Measurements from ENCODE around the gene THAP12. TPM values are rescaled to one million over a fixed set of nuclear protein-coding genes. Genes with fewer than 3 reads are reported as not detected.

THAP12 gene
- total and polyA plus RNA-seq, 2 donors from 2014 or later: 19.5 to 39.3 TPM

DNA sequence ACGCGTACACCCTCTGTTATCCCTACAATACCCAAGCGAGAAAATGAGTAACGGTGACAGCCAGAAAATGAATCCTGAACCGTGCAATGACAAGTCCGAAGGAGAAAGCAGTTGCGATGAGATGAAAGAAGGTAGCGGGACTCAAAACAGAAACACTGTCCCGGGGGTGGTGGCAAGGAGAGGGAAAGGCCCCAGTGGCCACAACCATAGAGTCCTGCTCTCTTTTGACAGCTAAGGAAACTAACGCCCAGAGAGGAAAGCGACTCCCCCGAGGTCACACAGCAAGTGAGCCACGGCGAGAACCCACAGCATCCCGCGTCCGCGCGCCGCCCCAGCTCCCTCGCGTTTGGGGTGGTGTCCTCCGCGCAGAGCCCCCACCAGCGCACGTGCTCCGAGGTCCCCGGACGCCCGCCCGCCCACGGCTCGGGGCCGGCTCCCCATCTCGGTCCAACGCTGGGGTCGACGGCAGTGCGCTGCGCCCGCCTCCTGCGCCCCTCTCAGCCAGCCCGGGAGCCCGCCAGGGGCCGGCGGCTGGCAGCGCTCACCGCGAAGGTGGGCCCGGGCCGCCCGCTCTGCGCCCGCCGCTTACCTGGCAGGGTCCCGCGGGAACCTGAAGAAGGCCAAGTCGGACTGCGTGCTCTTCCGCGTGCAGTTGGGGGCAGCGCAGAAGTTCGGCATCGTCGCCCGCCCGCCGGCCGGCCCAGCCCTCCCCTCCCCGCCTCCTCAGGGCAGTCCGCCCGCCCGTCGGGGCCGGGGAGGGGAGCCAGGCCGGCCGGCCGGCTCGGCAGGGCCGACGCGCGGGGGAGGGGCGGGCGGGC is 564 bp downstream of the THAP12 start:
- TF ChIP-seq, protein P1, sequence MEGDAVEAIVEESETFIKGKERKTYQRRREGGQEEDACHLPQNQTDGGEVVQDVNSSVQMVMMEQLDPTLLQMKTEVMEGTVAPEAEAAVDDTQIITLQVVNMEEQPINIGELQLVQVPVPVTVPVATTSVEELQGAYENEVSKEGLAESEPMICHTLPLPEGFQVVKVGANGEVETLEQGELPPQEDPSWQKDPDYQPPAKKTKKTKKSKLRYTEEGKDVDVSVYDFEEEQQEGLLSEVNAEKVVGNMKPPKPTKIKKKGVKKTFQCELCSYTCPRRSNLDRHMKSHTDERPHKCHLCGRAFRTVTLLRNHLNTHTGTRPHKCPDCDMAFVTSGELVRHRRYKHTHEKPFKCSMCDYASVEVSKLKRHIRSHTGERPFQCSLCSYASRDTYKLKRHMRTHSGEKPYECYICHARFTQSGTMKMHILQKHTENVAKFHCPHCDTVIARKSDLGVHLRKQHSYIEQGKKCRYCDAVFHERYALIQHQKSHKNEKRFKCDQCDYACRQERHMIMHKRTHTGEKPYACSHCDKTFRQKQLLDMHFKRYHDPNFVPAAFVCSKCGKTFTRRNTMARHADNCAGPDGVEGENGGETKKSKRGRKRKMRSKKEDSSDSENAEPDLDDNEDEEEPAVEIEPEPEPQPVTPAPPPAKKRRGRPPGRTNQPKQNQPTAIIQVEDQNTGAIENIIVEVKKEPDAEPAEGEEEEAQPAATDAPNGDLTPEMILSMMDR (IDR thresholded peaks at IDR 0.05; ENCODE audit: borderline replicate concordance, extremely low read depth, insufficient read depth): no peak
- FAIRE-seq: no peak
- intact Hi-C loops (cut with DNase I): no loop called here

DNA sequence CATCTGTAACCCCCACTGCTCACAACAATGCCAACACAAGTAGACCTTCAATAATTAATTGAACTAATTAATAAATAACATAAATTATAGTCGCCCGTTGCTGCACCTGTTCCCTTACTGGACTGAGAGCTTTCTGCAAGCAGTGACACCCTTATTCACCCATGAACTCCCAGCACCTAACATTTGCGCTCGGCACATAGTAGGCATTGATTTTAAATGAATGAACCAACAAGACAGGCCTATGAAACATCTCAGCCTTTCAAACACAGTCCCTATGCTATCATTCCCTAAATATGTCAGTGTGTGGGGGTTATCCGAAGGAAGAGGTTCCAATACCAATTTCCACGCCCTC is 1.1 kb downstream of the THAP12 start:
- intact Hi-C loops (cut with DNase I): no loop called here
- no peaks in the 10 kb centered on the region for H3K27me3 ChIP-seq (ENCODE audit: control insufficient read depth, insufficient read depth, low read length)
- H3K9ac ChIP-seq (ENCODE audit: low read length in 3 of 3): peak overlapping the region; percentile 46 to 90 (median 83)
- no peaks in the 10 kb centered on the region for H3K9me3 ChIP-seq (ENCODE audit: control insufficient read depth in 2 of 3, insufficient read depth in 1 of 3, low read length in 3 of 3)
- H3K36me3 ChIP-seq (ENCODE audit: control insufficient read depth in 2 of 3, insufficient read depth in 3 of 3, low read length in 3 of 3): no peaks in the 10 kb centered on the region
- peak overlapping the region; percentile 70 to 91 (median 84) for H3K4me3 ChIP-seq (ENCODE audit: low read length in 3 of 3)
- no peak overlapping the region for H3K27ac ChIP-seq (ENCODE audit: low read depth in 2 of 2, low read length in 2 of 2)
- FAIRE-seq (no peak), DNase-seq (no peak)
- TF ChIP-seq, protein P1 (IDR thresholded peaks at IDR 0.05; ENCODE audit: borderline replicate concordance, extremely low read depth, insufficient read depth): no peak
- H3K4me1 ChIP-seq (ENCODE audit: control insufficient read depth in 2 of 3, insufficient read depth in 2 of 3, low read depth in 1 of 3, low read length in 3 of 3): peaks cover 5 to 16% (median 9%) of the 10 kb centered on the region in 3 donors

More for the DNA sequence above, 564 bp downstream of the THAP12 start:
- Histone ChIP-seq H3K4me1 (ENCODE audit: control insufficient read depth in 2 of 3, insufficient read depth in 2 of 3, low read depth in 1 of 3, low read length in 3 of 3) (peaks cover 5 to 17% (median 15%) of the 10 kb centered on the region in 3 donors), H3K27me3 (ENCODE audit: control insufficient read depth, insufficient read depth, low read length) (no peaks in the 10 kb centered on the region), H3K4me3 (ENCODE audit: low read length in 3 of 3) (peak overlapping the region; percentile 70 to 91 (median 84)), H3K36me3 (ENCODE audit: control insufficient read depth in 2 of 3, insufficient read depth in 3 of 3, low read length in 3 of 3) (no peaks in the 10 kb centered on the region), H3K9ac (ENCODE audit: low read length in 3 of 3) (peak overlapping the region; percentile 46 to 90 (median 83)), H3K9me3 (ENCODE audit: control insufficient read depth in 2 of 3, insufficient read depth in 1 of 3, low read length in 3 of 3) (no peaks in the 10 kb centered on the region), H3K27ac (ENCODE audit: low read depth in 2 of 2, low read length in 2 of 2) (peak overlapping the region; percentile 18 to 60)
- DNase-seq: peak in 3 of 5 donors; percentile 14 to 30 (median 16)

DNA sequence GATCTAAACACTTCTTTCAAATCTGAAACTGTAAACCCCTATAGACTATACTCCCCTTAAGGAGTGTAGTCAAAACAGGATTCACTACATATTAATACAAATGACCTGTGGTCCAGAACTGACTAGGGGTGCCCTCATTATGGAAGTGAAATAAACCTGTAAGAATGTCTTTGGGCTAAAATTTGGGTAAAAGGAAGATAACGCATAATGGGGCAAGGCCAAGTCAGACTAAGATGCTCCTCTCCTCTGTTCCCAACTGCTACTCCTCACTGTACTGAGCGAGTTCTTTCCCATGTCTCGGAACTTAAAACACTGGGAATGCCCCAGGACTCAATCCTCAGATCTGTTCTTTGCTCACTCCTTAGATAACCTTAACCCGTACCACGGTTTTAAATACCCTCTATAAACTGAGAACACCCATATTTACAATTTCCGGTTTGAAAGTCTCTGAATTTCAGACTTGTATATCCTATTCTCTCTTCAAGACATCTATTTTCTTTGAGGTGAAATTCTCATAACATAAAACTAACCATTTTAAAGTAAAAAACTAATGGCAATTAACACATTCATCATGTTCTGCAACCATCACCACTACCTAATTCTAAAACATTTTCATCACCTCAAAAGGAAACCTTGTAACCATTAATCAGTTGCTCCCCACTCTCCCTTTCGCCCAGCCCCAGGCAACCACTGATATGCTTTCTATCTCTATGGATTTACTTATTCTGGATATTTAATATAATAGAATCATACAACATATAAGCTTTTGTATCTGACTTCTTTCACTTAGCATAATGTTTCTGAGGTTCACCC is 4.0 kb downstream of the THAP12 start:
- TF ChIP-seq, protein P1 (IDR thresholded peaks at IDR 0.05; ENCODE audit: borderline replicate concordance, extremely low read depth, insufficient read depth): no peak
- no peak for FAIRE-seq
- intact Hi-C loops (cut with DNase I): no loop called here
- no peaks in the 10 kb centered on the region for H3K36me3 ChIP-seq (ENCODE audit: control insufficient read depth in 2 of 3, insufficient read depth in 3 of 3, low read length in 3 of 3)
- no peak for DNase-seq
- no peak overlapping the region for H3K9ac ChIP-seq (ENCODE audit: low read length in 3 of 3)
- H3K4me3 ChIP-seq (ENCODE audit: low read length in 3 of 3): no peak overlapping the region
- no peaks in the 10 kb centered on the region for H3K27me3 ChIP-seq (ENCODE audit: control insufficient read depth, insufficient read depth, low read length)
- H3K4me1 ChIP-seq (ENCODE audit: control insufficient read depth in 2 of 3, insufficient read depth in 2 of 3, low read depth in 1 of 3, low read length in 3 of 3): peaks cover 0 to 7% (median 2%) of the 10 kb centered on the region in 3 donors
- H3K9me3 ChIP-seq (ENCODE audit: control insufficient read depth in 2 of 3, insufficient read depth in 1 of 3, low read length in 3 of 3): no peaks in the 10 kb centered on the region
- no peak overlapping the region for H3K27ac ChIP-seq (ENCODE audit: low read depth in 2 of 2, low read length in 2 of 2)

Data from kidney (tissue), 14 donors.